Measurements from ENCODE around the gene ADSL. TPM values are rescaled to one million over a fixed set of nuclear protein-coding genes. Genes with fewer than 3 reads are reported as not detected.

ADSL gene
- total and polyA plus RNA-seq, 2 experiments from 2014 or later = 72.5 to 123 TPM

DNA sequence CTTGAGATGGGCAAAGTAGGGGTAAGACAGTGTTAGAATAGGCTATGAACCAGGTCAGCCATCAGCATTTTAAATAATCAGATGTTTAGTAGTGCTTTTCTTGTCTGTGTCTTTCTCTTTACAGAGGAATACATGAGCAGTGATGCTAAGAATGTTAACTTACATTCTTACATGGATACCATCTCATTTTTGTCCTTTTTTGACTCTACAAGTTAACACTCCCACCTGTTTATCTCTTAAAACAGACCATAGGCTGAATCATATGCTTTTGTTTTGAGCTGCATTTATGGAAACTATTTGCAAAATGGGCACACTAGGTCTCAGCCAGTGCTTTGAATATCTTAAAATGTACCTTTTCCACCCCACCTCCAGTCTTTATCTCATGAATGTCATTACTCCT is 25.6 kb upstream of the ADSL start:
- Histone ChIP-seq H3K4me3 (no peak overlapping the region), H3K9me3 (ENCODE audit: low read depth) (no peaks in the 10 kb centered on the region), H3K36me3 (ENCODE audit: low read depth) (peaks cover 45% of the 10 kb centered on the region), H4K20me1 (ENCODE audit: insufficient read depth) (no peaks in the 10 kb centered on the region), H3K4me2 (ENCODE audit: unreplicated experiment) (no peak overlapping the region), H2AFZ (no peak overlapping the region), H3K79me2 (ENCODE audit: insufficient read depth) (no peaks in the 10 kb centered on the region), H3K9me2 (ENCODE audit: insufficient read depth) (no peaks in the 10 kb centered on the region), H3F3A (ENCODE audit: insufficient read depth) (no peaks in the 10 kb centered on the region), H3K27me3 (replicated peaks; ENCODE audit: insufficient read depth) (no peaks in the 10 kb centered on the region), H3K27ac (no peak overlapping the region), H3K4me1 (ENCODE audit: insufficient read depth) (no peaks in the 10 kb centered on the region), H3K9ac (no peak overlapping the region)
- no peak for DNase-seq
- in situ Hi-C loops (cut with MboI) = no loop called here
- TF ChIP-seq EZH2phosphoT487 (IDR thresholded peaks at IDR 0.05; ENCODE audit: insufficient read depth, low read depth) (no peak), EZH2 (IDR thresholded peaks at IDR 0.05; ENCODE audit: insufficient read depth, poor library complexity, severe bottlenecking) (no peak)

- Histone ChIP-seq H3F3A (ENCODE audit: insufficient read depth) (no peaks in the 10 kb centered on the region), H3K27me3 (replicated peaks; ENCODE audit: insufficient read depth) (no peaks in the 10 kb centered on the region), H3K27ac (no peak overlapping the region), H3K4me2 (ENCODE audit: unreplicated experiment) (no peak overlapping the region), H3K4me1 (ENCODE audit: insufficient read depth) (no peaks in the 10 kb centered on the region), H3K79me2 (ENCODE audit: insufficient read depth) (no peaks in the 10 kb centered on the region), H3K9me2 (ENCODE audit: insufficient read depth) (no peaks in the 10 kb centered on the region), H3K9ac (no peak overlapping the region), H4K20me1 (ENCODE audit: insufficient read depth) (no peaks in the 10 kb centered on the region), H3K4me3 (no peak overlapping the region), H3K36me3 (ENCODE audit: low read depth) (peaks cover 33% of the 10 kb centered on the region), H2AFZ (no peak overlapping the region), H3K9me3 (ENCODE audit: low read depth) (no peaks in the 10 kb centered on the region)
- no peak for DNase-seq
- WGBS, 2 experiments (ENCODE audit: low coverage in 1 of 2, low lambda C conversion rate in 2 of 2, missing lambda C conversion rate in 2 of 2) = 88 to 91% methylated on average over 5 of the region's 5 CpGs
- in situ Hi-C loops (cut with MboI) = no loop called here
- TF ChIP-seq EZH2 (IDR thresholded peaks at IDR 0.05; ENCODE audit: insufficient read depth, poor library complexity, severe bottlenecking) (no peak), EZH2phosphoT487 (IDR thresholded peaks at IDR 0.05; ENCODE audit: insufficient read depth, low read depth) (no peak)
These were observed 24.3 kb upstream of the ADSL start for GRCh38 chr22:40322021-40322420.

DNA sequence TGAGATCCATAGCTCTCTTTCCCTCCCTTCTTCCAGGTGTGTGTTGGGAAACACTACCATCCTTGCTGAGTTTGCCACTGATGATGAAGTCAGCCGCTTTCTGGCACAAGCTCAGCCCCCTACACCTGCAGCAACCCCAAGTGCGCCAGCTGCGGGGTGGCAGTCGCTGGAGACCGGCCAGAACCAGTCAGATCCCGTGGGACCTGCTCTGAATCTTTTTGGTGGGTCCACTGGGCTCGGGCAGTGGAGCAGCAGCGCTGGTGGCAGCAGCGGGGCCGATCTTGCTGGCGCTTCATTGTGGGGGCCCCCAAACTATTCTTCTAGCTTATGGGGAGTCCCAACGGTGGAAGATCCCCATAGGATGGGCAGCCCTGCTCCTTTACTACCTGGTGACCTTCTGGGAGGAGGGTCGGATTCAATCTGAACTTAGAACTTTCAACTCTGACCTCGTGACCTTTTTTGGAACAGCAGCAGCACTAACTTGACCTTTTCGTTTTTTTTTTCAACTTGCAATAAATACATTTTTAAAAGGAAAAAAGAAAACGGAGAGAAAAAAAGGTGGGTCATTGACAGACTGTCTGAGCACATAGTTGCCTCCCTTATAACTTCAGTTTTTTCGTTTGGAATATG is 23.4 kb upstream of the ADSL start:
- TF ChIP-seq EZH2 (IDR thresholded peaks at IDR 0.05; ENCODE audit: insufficient read depth, poor library complexity, severe bottlenecking) = no peak
- no peak for TF ChIP-seq EZH2phosphoT487 (IDR thresholded peaks at IDR 0.05; ENCODE audit: insufficient read depth, low read depth)
- H3K4me3 ChIP-seq = no peak overlapping the region
- 84 to 85% methylated on average over 17 of the region's 17 CpGs for WGBS, 2 experiments (ENCODE audit: low coverage in 1 of 2, low lambda C conversion rate in 2 of 2, missing lambda C conversion rate in 2 of 2)
- H2AFZ ChIP-seq = no peak overlapping the region
- in situ Hi-C loops (cut with MboI) = no loop called here
- H4K20me1 ChIP-seq (ENCODE audit: insufficient read depth) = no peaks in the 10 kb centered on the region
- no peak overlapping the region for H3K9ac ChIP-seq
- no peak overlapping the region for H3K27ac ChIP-seq
- H3F3A ChIP-seq (ENCODE audit: insufficient read depth) = no peaks in the 10 kb centered on the region
- H3K9me2 ChIP-seq (ENCODE audit: insufficient read depth) = no peaks in the 10 kb centered on the region
- peaks cover 25% of the 10 kb centered on the region for H3K36me3 ChIP-seq (ENCODE audit: low read depth)
- H3K79me2 ChIP-seq (ENCODE audit: insufficient read depth) = no peaks in the 10 kb centered on the region
- DNase-seq = no peak
- H3K27me3 ChIP-seq (replicated peaks; ENCODE audit: insufficient read depth) = no peaks in the 10 kb centered on the region
- no peak overlapping the region for H3K4me2 ChIP-seq (ENCODE audit: unreplicated experiment)
- H3K9me3 ChIP-seq (ENCODE audit: low read depth) = no peaks in the 10 kb centered on the region
- H3K4me1 ChIP-seq (ENCODE audit: insufficient read depth) = no peaks in the 10 kb centered on the region

DNA sequence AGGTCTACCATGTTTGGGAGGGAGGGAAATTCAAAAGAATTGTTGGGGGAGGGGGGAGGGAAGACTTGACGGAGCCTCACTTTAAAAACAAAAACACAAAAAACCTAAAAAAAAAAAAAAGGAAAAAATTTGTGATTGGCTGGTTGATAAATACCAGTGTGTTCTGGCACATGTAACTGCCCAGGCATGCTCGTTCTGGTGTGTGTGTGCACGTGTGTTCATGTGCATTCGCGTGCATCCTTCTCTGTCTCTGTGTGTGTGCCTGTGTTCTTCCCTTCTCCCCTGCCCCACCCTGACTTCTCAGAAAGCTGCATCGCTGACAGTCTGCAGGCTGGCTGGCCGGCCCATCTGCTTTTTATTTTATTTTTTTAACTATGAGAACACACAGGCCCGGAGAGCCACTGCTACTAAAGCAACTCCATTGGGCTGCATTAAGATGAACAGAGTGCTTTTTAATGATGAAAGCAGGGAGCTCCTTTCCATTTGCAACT is 22.6 kb upstream of the ADSL start:
- H3K4me3 ChIP-seq = no peak overlapping the region
- no peak overlapping the region for H3K27ac ChIP-seq
- no peak overlapping the region for H2AFZ ChIP-seq
- 31 to 42% methylated on average over 7 to 8 of the region's 8 CpGs for WGBS, 2 experiments (ENCODE audit: low coverage in 1 of 2, low lambda C conversion rate in 2 of 2, missing lambda C conversion rate in 2 of 2)
- H3K4me2 ChIP-seq (ENCODE audit: unreplicated experiment) = no peak overlapping the region
- in situ Hi-C loops (cut with MboI) = no loop called here
- H3K4me1 ChIP-seq (ENCODE audit: insufficient read depth) = no peaks in the 10 kb centered on the region
- DNase-seq = peak; percentile 3
- TF ChIP-seq EZH2 (IDR thresholded peaks at IDR 0.05; ENCODE audit: insufficient read depth, poor library complexity, severe bottlenecking) (no peak), EZH2phosphoT487 (IDR thresholded peaks at IDR 0.05; ENCODE audit: insufficient read depth, low read depth) (no peak)
- H3K9ac ChIP-seq = no peak overlapping the region
- no peaks in the 10 kb centered on the region for H3K79me2 ChIP-seq (ENCODE audit: insufficient read depth)
- H3F3A ChIP-seq (ENCODE audit: insufficient read depth) = no peaks in the 10 kb centered on the region
- H3K9me3 ChIP-seq (ENCODE audit: low read depth) = no peaks in the 10 kb centered on the region
- H3K27me3 ChIP-seq (replicated peaks; ENCODE audit: insufficient read depth) = no peaks in the 10 kb centered on the region
- H3K9me2 ChIP-seq (ENCODE audit: insufficient read depth) = no peaks in the 10 kb centered on the region
- peaks cover 25% of the 10 kb centered on the region for H3K36me3 ChIP-seq (ENCODE audit: low read depth)
- H4K20me1 ChIP-seq (ENCODE audit: insufficient read depth) = no peaks in the 10 kb centered on the region

Data from GM23248 (cell line).